ENCODE data around the gene VEZT. TPM values are rescaled to one million over a fixed set of nuclear protein-coding genes. Genes with fewer than 3 reads are reported as not detected.
A peak's percentile ranks its signal among the peaks of the same experiment; 100 is the strongest.

The VEZT gene
- total and polyA plus RNA-seq, 9 of the 15 experiments (the other 6 are each of a cell fraction or from before 2014, with no cell fraction given): 16.1 to 61.5 (median 32.6) TPM

DNA sequence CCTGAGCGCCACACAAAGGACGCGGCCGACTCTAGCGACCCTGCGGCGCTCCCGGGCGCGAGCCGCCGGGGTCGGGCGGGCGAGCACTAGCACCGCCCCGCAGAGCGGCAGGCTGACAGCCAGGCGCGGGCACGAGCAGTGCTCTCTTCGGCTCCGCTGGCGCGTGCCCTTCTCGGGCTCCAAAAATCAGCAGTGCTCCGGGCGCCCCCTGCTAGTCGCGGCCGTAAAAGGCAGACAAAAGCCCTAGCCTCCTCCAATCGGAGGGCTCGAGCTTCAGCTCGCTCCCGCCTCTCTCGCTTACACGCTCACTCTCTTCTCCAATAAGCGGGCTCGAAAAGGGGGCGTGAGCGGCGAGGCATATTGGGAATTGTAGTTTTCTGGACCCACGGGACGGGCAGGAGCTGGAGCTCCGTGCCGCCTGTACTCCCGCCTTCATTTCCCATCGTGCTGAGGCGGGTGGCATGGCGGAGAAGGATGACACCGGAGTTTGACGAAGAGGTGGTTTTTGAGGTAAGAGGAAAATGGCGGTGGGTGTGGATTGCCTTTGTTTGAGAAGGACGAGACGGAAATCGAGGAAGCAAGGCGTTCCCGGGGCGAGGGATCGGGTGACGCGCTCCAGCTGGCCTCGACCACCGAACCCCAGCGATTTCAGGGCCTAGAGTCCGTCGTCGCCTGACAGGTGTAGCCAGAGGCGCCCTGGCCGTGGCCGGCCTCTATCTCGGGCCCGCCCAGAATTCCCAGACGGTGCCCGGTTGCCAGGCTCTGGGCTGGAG, at the start of gene VEZT, which contains the start of gene FGD6 (continued):
- TF ChIP-seq CREB1 (IDR thresholded peaks at IDR 0.05) (peak; percentile 91), CREB1 (CRISPR knock-in tag; IDR thresholded peaks at IDR 0.05) (peak; percentile 91), RB1 (IDR thresholded peaks at IDR 0.05; ENCODE audit: low read depth) (peak; percentile 88), CHD4 (IDR thresholded peaks at IDR 0.05; ENCODE audit: insufficient read depth, insufficient replicate concordance, low read depth, low read length, poor library complexity, severe bottlenecking) (no peak), SMARCA5 (IDR thresholded peaks at IDR 0.05) (no peak), MYNN (IDR thresholded peaks at IDR 0.05) (peak; percentile 38; the same call in 1 of the 2 replicates), MYNN (CRISPR knock-in tag; IDR thresholded peaks at IDR 0.05) (no peak), BRD4 (IDR thresholded peaks at IDR 0.05) (no peak), MTA1 (IDR thresholded peaks at IDR 0.05; ENCODE audit: borderline replicate concordance) (no peak), HNRNPL (IDR thresholded peaks at IDR 0.05; ENCODE audit: low read depth, low read length) (peak; percentile 70; the same call in 1 of the 2 replicates), SRSF1 (IDR thresholded peaks at IDR 0.05; ENCODE audit: low read depth, low read length) (no peak), GABPB1 (CRISPR knock-in tag; IDR thresholded peaks at IDR 0.05) (peak; percentile 65), CXXC5 (CRISPR knock-in tag; IDR thresholded peaks at IDR 0.05) (peak; percentile 91), ZNF696 (CRISPR knock-in tag; conservative IDR thresholded peaks at IDR 0.05) (no peak), POLR2B (IDR thresholded peaks at IDR 0.05; ENCODE audit: low read depth, partially characterized antibody) (peak; percentile 64)
- TF ChIP-seq, protein P1, sequence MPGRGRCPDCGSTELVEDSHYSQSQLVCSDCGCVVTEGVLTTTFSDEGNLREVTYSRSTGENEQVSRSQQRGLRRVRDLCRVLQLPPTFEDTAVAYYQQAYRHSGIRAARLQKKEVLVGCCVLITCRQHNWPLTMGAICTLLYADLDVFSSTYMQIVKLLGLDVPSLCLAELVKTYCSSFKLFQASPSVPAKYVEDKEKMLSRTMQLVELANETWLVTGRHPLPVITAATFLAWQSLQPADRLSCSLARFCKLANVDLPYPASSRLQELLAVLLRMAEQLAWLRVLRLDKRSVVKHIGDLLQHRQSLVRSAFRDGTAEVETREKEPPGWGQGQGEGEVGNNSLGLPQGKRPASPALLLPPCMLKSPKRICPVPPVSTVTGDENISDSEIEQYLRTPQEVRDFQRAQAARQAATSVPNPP (IDR thresholded peaks at IDR 0.05; ENCODE audit: borderline replicate concordance, insufficient read depth, insufficient read length): no peak
- TF ChIP-seq, protein P2, sequence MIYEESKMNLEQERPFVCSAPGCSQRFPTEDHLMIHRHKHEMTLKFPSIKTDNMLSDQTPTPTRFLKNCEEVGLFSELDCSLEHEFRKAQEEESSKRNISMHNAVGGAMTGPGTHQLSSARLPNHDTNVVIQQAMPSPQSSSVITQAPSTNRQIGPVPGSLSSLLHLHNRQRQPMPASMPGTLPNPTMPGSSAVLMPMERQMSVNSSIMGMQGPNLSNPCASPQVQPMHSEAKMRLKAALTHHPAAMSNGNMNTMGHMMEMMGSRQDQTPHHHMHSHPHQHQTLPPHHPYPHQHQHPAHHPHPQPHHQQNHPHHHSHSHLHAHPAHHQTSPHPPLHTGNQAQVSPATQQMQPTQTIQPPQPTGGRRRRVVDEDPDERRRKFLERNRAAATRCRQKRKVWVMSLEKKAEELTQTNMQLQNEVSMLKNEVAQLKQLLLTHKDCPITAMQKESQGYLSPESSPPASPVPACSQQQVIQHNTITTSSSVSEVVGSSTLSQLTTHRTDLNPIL (CRISPR knock-in tag; IDR thresholded peaks at IDR 0.05): no peak
- TF ChIP-seq, protein P3, sequence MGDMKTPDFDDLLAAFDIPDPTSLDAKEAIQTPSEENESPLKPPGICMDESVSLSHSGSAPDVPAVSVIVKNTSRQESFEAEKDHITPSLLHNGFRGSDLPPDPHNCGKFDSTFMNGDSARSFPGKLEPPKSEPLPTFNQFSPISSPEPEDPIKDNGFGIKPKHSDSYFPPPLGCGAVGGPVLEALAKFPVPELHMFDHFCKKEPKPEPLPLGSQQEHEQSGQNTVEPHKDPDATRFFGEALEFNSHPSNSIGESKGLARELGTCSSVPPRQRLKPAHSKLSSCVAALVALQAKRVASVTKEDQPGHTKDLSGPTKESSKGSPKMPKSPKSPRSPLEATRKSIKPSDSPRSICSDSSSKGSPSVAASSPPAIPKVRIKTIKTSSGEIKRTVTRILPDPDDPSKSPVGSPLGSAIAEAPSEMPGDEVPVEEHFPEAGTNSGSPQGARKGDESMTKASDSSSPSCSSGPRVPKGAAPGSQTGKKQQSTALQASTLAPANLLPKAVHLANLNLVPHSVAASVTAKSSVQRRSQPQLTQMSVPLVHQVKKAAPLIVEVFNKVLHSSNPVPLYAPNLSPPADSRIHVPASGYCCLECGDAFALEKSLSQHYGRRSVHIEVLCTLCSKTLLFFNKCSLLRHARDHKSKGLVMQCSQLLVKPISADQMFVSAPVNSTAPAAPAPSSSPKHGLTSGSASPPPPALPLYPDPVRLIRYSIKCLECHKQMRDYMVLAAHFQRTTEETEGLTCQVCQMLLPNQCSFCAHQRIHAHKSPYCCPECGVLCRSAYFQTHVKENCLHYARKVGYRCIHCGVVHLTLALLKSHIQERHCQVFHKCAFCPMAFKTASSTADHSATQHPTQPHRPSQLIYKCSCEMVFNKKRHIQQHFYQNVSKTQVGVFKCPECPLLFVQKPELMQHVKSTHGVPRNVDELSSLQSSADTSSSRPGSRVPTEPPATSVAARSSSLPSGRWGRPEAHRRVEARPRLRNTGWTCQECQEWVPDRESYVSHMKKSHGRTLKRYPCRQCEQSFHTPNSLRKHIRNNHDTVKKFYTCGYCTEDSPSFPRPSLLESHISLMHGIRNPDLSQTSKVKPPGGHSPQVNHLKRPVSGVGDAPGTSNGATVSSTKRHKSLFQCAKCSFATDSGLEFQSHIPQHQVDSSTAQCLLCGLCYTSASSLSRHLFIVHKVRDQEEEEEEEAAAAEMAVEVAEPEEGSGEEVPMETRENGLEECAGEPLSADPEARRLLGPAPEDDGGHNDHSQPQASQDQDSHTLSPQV (IDR thresholded peaks at IDR 0.05): peak; percentile 41; the same call in 1 of the 2 replicates
- TF ChIP-seq, protein P4, sequence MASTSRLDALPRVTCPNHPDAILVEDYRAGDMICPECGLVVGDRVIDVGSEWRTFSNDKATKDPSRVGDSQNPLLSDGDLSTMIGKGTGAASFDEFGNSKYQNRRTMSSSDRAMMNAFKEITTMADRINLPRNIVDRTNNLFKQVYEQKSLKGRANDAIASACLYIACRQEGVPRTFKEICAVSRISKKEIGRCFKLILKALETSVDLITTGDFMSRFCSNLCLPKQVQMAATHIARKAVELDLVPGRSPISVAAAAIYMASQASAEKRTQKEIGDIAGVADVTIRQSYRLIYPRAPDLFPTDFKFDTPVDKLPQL (IDR thresholded peaks at IDR 0.05; ENCODE audit: extremely low read depth, insufficient read length): no peak
- TF ChIP-seq, protein P5, sequence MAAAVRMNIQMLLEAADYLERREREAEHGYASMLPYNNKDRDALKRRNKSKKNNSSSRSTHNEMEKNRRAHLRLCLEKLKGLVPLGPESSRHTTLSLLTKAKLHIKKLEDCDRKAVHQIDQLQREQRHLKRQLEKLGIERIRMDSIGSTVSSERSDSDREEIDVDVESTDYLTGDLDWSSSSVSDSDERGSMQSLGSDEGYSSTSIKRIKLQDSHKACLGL (CRISPR knock-in tag; IDR thresholded peaks at IDR 0.05; ENCODE audit: borderline replicate concordance, poor library complexity, severe bottlenecking): no peak

Measured in K562 (cell line).